Limb (tissue), 2 donors: ENCODE measurements around the gene POLRMT.

Experiments used
- DNase-seq, 2 donors: peaks; one replicate each; pipeline ENCODE4 v3.0.0-alpha.2; 2016; ENCODE audit errors: extremely low spot score in 2 of 2

The POLRMT gene

DNA sequence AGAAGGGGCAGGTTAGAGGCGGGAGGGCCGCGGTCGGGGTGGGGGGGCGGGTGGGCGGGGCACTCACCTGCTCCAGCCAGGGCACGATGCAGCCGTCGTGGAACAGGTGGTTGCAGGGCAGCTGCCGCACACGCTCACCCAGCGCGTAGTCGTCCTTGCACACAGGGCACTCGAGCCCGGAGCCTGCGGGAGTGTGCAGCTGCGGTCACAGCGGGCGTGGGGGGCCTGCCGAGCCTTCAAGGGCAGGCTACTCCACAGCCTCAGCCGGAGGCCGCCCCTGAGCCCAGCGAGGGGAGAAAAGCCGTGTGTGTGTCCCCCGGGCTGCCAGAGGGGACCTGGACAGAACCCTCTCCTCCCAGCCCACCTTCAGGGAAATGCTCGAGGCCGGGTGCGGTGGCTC lies 15.0 kb upstream of the POLRMT start:
- DNase-seq: no peak

DNA sequence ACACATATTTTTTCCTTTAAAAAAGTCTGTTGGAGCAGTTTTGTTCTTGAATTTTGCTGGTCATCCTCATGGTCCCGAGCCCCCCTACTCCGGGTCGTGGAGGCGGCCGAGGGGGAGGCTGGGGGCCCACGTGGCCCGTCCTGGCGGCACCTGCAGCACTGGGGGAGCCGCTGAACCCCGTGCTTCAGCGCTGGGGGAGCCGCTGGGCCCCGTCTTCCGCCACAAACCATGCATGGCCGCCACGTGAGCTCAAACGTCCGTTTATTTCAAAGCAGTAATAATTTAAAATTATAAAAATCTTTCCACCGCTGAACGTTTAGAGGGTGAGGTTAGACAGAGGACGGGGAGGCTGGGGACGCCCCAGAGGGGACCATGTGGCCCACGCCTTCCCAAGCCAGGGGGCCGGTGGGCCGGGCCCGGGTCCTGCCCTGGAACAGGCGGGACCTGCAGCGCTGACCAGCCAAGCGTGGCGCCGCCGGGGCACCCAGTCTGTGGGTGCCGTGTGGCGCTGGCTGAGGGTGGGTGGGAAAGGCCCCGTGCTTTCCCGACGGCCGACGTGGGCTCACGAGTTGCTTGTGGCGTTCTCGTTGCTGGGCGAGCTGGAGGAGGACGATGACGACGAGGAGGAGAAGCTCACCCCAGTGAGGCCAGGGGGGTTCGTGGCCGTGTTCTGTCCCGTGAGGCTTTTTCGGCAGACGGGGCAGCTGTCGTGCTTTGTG lies 14.4 kb upstream of the POLRMT start:
- no peak for DNase-seq

DNA sequence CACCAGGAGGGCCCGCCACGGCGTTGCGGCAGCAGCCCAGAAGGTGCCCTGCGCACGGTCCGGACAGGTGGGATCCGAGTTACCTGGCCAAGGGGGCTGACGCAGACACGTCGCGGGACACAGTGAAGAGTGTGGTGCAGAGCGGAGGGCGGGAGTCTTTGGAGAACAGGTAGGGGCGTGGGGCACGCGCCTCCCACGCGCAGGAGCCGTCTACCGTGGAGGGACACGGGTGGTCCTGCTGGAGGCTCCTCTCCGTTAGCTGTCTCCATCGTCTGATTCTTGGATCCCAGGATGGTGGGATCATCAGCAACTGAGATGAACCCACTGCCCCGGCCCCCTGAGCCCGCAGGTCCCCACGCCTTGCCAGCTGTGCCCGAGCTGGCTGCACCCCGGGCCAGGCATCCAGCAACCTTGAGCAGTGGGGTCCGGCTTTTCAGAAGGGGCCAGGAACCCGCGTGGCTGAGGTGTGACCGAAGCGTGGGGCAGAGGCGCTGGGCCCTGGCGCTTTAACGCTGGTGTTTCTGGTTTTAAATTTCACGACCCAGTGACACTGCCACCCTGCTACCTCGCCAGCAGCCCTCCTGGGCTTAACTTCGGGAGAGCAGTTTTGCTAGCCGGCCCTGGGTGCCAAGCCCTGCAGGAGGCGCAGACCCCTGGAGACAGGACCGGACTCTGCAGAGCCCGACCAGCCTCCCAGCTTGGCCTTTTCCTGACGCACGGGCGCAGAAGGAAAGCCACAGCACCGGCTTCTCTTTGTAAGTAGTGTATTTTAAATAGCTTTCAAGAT lies 13.6 kb upstream of the POLRMT start:
- no peak for DNase-seq

DNA sequence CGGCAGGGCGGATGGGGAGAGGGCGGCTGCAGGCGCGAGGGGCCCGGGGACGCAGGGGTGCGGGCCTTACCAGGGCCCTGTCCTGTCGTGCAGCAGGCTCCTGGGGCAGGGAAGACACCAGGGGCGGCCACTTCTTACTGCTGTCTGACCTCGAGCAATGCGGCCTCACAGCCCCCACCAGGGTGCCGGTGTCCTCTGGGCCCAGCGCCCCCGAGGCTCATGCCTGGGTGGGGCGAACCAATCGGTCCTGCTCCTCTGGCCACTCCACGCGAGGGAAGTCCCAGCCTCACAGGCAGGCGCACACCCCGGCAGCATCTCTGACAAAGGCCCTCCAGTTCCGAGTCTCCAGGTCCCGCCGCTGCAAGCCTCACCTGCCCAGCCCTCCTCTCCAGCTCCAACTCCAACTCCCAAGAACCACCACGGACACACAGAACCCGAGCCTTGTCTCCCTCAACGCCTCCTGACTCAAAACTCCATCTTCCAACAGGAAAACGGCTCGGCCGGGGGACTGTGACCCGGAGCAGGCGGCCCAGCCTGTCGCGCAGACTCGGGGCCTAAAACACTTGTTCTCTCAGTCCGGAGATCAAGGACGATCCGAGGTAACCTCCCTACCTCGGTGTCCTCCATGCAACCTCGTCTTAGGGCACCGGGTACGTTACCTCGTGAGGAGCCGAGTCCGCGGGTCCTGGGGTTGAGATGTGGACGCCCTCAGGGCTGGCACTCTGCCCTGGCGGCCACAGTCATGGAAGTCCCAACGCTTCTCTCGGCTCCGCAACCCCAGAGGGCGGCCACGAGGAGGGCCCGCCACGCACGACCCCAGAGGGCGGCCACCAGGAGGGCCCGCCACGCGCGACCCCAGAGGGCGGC lies 12.8 kb upstream of the POLRMT start:
- no peak for DNase-seq

DNA sequence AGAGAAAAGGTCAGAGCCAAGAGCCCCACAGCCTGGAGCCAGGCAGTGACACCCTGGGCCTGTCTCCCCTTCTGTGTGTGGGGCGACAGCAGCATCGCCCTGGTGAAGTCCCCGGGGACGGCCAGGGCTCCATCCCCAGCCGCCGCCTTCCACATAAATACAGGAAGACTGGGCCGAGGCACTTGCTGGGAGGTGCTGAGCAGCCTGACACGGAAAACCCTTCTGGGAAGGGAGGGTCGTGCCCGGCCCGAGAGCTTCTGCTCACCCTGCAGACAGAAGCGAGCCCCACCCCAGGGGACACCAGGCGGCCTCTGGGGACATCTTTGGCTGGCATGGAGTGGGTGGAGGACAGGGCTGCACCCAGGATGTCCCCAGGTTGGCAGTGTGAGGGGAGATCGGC lies 11.5 kb upstream of the POLRMT start:
- DNase-seq: no peak

DNA sequence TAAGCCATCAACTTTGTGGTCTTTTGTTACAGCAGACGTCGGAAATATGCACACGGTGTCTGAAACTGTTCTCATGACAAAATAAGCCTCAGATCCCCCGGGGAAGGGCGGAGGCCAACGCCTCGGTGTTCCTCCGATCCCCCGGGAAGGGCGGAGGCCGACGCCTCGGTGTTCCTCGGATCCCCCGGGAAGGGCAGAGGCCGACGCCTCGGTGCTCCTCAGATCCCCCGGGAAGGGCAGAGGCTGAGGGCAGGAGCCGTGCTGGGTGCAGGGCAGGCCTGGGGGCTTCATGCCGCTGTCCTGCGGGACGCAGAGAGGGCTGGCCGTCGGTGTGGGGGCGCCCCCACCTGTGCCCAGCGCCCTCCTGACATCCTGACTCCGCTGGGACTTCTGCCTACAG lies 11.0 kb upstream of the POLRMT start:
- DNase-seq: no peak

DNA sequence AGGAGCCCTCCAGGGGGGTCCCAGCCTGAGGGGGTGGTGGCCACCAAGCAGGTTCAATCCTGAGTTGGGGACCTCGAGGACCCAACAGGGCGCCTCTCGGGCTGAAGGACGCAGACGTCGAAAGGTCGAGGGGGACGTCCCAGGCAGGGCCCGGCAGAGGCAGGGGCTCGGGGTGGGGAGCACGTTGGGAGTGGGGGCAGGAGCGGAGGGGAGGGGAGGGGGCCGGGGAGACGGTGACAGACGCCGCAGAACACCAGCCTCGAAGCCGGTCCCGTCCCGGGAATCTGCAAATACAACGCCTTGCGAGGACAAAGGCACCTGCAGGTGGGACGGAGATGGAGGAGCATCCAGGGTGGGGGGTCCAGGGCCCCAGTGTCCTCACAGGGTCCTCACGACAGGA lies 10.4 kb upstream of the POLRMT start:
- DNase-seq: no peak

DNA sequence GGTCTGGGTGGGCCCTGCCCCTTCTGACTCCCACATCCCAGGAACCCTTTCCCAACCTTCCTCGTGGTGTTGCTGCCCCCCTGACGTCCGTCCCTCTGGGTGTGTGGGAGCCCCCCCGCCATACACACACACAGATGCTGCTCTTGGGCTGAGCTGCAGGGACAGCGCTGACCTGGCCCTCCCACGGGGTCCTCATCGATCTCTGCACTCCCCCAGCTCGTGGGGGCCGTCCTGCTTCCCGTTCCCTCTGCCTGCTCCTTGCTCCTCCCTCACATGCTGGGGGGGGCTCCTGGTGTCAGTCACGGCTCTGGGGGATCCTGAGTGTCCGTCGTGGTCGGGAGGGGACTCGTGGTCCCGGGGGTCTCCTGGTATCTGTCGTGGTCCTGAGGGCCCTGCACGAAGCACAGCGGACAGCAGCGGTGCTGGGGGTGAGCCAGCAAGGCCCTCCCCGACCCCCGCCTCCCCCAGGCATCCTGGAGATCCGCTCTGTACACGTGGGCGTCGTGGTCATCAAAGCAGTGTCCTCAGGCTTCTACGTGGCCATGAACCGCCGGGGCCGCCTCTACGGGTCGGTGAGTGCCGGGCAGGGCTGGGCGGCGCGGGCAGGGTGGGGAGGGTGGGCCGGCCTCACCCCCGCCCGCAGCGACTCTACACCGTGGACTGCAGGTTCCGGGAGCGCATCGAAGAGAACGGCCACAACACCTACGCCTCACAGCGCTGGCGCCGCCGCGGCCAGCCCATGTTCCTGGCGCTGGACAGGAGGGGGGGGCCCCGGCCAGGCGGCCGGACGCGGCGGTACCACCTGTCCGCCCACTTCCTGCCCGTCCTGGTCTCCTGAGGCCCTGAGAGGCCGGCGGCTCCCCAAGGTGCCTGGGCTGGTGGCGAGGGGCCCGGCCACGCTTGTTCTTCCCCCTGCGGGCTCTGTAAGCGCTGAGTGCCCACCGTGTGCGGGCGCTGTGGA lies 9.7 kb upstream of the POLRMT start:
- DNase-seq: no peak

DNA sequence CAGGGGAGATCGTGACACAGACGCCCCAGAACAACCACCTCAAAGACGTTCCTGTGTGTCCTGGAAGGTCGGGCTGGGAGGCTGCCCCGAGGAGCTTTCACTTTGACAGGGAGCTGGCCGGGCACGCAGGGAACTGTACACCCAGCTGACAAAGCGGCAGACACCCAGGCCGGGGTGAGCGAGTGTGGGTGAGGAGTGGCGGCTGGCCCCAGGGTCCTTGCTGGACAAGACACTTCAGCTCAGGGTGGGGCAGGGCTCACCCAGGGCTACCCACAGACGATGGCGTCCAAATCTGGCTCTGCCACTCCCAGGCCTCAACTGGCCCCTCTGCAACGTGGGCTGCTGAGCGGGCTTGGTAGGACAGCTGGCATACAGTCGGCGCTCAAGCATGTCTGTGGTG lies 8.4 kb upstream of the POLRMT start:
- DNase-seq: no peak

DNA sequence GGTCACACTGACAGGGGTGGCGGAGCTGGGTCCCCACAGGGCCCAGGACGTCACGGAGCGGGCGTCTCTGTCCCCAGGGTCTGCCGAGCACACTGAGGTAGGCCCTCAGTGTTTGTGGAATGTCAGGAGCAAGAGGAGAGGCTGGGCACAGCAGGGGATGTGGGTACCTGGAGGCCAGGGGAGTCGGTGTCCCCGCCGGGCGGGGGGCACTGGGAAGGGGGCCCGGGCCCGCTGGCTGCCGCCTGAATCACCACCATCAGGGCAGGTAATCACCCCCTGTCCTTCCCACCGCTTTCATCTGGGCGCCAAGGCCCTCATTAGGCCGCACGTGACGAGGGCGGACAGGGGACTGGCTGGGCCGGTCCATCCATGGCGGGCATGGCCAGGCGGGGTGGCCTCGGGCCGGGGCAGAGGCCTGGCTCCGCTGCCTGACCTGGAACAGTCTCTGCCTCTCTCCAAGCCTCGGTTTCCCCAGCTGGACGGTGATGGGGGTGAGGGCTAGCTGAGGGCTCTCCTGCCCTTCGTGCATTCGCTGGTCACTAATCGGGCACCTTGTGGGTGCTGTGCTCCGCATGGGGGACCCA lies 7.4 kb upstream of the POLRMT start:
- DNase-seq: no peak

DNA sequence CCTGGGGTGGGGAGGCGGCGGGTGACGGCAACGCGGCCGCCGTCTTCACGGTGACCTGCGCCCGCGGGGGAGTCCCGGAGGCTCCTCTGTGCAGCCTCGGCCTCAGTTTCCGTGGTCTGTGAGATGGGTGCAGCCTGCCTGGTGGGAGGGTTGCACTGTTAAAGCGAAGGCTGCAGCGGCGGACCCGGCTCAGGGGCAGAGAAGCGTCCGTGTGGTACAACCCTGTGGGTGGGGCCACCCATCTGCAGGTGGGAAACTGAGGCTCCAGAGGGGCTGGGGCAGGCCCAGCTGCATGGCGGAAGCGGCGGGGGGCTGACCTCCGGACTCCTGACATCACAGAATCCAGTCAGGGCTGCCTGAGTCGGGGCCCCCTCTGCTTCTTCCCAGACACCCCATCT lies 6.8 kb upstream of the POLRMT start:
- DNase-seq: no peak

DNA sequence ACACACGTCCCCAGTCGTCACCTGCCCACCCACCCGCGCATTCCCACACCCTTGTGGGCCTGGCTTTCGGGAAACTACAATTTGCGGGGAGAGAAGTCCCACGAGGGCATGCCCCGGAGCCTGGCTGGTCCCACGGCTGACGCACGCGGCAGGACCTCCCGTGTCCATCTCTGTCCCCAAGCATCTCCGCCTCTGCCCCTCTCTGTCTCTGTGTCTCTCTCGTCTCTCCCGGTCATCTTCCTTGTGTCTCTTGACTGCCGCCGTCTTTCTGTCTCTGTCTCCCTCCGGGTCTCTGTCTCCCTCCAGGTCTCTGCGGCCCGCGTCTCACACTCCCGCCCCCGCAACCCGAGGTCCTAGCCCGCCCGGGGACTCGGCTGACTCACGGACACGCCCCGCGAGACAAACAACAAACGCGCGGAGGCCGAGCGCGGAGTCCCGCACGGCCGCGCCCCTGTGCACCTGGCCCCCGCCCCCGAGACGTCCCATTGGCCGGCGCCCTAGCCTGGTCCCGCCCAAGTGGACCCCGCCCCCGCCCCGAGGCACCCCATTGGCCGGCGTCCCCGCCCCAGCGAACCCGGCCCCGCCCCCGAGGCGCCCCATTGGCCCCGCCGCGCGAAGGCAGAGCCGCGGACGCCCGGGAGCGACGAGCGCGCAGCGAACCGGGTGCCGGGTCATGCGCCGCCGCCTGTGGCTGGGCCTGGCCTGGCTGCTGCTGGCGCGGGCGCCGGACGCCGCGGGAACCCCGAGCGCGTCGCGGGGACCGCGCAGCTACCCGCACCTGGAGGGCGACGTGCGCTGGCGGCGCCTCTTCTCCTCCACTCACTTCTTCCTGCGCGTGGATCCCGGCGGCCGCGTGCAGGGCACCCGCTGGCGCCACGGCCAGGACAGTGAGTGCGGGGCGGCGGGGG lies 6.2 kb upstream of the POLRMT start, which contains the start of gene FGF22:
TSS of gene FGF22 (plus strand) at position 627 of the 908 bp plus-strand sequence. CDS start at position 674, 47 bp downstream.
- peak; percentile 69 to 97 for DNase-seq

DNA sequence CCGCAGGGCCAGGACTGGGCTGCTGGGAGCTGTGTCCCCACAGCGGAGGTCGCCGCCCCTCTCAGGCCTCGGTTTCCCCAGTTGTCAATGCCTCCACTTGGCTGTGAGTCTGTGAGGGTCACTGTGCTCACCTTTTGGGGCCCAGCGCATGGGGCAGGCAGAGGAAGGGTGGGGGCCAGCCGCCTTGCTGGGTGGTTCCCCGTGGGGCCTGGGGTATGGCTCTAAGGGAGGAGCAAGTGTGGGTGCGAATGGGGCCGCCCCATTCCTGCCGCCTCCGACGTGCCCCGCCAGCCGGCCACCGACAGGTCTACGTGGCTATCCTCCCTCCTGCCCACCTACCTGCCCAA lies 5.5 kb upstream of the POLRMT start:
- DNase-seq: no peak

DNA sequence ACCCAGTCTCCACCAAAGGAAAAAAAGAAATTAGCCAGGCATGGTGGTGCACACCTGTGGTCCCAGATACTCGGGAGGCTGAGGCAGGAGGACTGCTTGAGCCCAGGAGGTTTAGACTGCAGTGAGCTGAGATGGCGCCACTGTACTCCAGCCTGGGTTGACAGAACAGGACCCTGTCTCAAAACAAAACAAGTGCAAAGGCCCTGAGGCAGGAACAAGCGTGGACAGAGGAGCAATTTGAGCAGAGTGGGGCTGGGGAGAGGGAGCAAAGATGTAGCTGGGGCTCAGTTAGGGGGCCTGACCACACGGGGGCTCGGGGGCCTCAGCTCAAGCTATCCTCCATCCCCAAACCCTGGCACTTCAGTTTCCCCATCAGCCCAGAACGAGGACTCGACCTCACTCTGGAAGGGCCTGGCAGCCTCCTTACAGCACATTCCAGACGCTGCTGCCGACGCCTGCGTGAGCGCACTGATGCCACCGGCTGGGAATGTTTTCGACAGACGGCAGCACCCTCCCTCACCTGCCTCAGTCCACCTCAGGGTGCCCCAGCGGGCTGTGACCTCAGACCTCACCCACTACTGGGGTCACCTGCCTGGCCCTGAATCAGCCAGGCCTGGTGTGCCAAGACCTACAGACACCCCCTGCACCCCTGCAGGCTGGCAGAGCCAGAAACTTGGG lies 1.8 kb upstream of the POLRMT start:
- DNase-seq: no peak

DNA sequence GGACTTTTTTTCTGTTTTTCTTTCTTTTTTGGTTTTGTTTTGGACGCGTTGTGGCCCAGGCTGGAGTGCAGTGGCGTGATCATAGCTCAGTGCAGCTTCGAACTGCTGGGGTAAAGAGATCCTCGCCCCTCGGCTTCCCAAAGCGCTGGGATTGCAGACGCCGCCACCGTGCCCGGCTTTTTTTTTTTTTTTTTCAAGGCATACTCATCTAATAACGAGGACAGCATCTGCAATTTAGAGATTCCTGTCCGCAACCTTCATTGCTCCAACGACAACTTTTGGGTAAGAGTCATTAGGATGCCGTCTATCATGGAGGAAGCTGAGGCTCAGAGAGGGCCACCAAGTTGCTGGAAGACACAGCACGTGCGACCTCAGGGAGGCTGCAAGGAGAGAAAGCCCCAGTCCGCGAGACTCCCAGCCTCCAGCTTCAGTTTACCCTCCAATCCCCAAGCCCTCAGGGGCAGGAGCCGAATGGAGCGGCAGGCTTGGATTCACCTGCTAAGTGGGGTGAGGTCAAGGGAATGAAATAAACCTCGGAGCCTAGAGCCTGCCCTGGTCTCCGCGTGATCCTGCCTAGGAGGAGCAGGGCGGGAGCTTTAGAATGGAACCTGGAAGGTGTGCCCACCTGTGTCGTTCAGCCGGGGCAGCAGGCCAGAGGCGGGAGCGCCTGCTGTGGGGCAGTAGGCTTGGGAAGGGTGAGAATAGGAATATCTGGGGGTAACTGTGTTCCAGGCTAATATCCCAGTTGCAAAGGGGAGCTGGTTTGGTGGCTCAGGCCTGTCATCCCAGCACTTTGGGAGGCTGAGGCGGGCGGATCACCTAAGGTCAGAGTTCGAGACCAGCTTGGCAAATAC lies 676 bp upstream of the POLRMT start:
- DNase-seq: no peak

DNA sequence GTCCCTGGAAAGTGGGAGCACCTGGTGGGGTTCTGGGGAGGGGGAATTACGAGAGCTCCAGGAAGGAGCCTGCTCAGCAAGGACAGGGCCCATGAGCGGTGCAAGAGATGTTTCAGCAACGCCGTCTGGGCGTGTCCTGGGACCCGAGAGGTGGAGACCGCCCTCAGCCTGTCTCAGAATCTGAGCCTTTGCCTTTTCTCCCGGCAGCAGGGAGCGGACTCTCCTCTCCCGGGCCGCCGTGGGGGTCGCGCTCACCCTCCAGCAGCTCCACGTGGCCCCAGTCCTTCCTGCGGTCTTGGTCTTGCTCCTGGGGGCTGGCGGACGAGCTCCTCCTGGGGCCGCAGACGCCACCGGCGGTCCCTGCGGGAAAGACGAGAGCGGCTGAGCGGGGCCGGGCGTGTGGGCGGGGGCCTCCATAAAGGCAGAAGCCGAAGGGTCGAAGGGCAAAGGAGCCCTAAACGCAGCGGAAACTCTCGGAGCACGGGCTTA lies 714 bp downstream of the POLRMT start:
- no peak for DNase-seq

DNA sequence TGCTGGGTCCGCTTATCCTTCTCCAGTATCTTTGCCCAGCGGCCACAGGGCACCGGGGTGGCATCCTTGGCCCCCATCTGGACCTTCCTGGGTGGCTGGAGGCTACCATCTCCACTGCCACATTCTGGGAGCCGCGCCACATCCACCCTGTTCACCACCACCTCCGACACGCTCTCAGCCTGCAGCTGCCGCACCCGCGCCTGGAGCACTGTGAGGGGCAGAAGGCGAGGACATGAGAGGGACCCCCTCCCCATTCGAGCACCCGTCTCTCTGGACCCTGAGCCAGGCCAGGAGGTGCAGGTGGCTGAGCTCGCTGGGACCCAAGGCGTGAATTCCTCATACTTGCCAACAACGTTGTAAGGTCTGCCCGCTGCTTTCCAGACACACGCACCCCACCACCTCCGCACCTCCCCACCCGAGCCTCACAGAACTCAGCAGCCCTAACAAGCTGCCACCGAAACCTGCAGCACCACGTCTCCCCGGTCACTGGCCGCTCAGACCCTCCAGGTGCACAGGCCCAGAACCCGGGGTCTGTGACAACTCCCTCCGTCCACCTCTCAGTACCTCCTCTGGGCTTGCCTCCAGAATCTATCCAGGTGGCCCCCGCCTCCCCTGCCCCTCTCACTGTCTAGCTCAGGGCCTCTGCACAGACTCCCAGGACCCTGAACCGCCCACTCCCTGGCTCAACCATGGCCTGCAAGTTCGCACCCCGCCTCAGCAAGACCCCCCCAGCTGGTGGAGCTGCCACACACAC lies 3.2 kb downstream of the POLRMT start:
- DNase-seq: no peak
